DLD1 (cell line): ENCODE data around the gene SETSIP.
"Not testable (repeated sequence)": the region's sequence is repeated elsewhere in the genome, so short reads cannot be mapped to it uniquely, and the experiment has no call there.

ENCODE experiments used
- in situ Hi-C: cut with HindIII; loops from 2 replicates; pipeline ENCODE4 v1.10.0; 2017; ENCODE audit warnings: low sequenced_read_pairs

SETSIP gene

GRCh38 chr1:92051948-92052347 is 23.3 kb downstream of the SETSIP start:
- in situ Hi-C loops = no loop called here

- in situ Hi-C loops = no loop called here
Observed at GRCh38 chr1:92045766-92046495, 29.3 kb downstream of the SETSIP start.

DNA sequence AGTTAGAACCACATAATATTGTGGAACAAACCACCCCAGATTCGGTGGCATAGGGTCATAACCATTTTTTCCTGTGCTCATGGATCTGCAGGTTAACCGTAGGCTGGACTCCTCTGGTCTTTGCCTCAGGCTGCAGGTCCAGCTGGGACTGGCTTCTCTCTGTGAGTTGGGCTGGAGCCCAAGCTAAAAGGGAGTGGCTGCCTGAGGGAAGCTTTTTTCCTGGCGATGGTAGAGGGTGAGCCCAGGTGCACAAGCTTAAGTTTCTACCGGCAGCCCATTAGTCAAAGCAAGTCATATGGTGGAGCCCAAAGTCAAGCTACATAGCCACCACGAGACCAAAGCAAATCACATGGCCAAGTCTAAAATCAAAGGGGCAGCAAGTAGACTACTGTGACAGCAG is 31.6 kb downstream of the SETSIP start:
- in situ Hi-C loops = no loop called here

GRCh38 chr1:92040971-92041370 is 34.2 kb downstream of the SETSIP start:
- in situ Hi-C loops = no loop called here

GRCh38 chr1:92038695-92039346 is 36.4 kb downstream of the SETSIP start:
- in situ Hi-C loops = no loop called here

DNA sequence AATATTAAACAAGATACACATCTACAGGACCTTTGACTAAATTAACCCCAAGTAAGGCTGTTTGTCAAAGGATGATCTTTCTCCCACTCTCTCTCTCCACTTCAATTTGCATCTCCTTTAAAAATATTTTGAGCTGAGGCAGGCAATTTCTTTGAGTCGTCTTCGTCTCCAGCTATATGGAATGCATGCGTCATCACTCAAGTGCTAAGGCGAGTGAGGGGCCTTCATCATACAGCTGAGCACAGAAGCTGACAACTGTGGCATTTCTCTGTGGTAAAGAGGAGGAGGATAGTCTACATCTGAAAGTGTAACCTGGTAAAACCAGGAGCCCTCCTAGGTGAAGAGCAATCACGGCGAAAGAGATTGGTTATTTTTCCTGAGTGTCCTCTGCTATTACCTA is 37.8 kb downstream of the SETSIP start:
- in situ Hi-C loops = no loop called here

GRCh38 chr1:92031281-92032110 is 43.7 kb downstream of the SETSIP start:
- in situ Hi-C loops = no loop called here

DNA sequence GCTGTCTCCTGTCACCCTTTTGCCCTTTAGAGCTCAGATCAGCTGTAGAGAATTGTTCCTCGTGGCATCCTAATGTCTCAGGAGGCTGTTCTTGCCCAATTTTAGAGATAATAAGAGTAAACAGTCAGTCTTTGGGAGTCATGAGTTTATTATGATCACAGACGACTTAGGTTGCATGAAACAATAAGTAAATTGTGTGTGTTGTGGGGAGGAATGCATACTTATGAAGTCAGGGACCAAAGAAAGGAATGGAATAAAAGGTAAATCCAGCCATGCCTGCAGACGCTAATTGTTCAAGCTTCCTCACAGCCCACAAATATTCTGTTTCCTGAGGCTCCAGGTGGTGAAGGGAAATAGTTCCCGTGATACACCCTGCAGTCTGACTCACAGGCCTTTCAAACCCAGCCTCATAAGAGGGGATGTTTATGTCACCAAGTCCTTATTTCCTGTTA is 44.5 kb downstream of the SETSIP start:
- in situ Hi-C loops = no loop called here

GRCh38 chr1:92029241-92029922 is 45.8 kb downstream of the SETSIP start:
- in situ Hi-C loops = no loop called here

GRCh38 chr1:92026806-92027205 is 48.4 kb downstream of the SETSIP start:
- in situ Hi-C loops = no loop called here

GRCh38 chr1:92026042-92026441 is 49.2 kb downstream of the SETSIP start:
- in situ Hi-C loops = not testable (repeated sequence)
